HK-2 (cell line): ENCODE data around the gene USP22.

Experiments used
- DNase-seq: peaks from one replicate; pipeline ENCODE4 v3.0.0-alpha.2; 2018; ENCODE audit not compliant: unreplicated experiment

Gene USP22

DNA sequence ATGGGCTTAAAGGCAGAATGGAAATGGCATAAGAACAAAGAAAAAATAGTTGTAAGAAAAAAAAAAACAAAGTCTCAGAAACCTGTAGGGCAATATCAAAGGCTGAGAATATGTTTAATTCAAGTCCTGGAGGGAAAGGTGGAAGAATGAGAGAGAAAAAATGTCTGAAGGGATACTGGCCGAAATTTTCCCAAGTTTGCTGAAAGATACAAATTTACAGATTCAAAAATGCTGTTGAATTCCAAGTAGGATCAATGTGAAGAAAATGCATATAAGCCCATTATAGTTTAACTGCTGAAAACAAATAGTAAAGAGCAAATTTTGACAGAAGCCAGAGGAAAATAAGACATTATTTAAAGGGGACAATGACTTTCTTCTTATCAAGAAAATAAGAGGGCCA lies 6.6 kb upstream of the USP22 start:
- no peak for DNase-seq

DNA sequence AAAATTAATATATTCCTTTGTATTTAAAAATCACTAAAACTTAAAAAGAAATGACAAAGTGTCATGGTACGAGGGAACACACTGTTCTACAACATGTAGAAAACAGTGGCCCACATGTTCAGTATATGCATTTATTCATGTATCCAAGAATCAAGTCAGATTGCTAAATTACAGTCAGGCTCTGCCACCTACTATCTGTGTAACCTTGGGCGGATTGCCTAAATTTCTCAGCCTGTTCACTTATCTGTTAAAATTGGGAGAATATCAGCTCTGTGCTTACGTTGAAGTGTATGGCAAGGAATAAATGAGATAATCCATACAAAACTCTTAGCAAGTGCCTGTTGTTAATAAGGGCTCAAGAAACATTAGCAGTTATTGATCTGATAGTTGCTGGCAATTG lies 3.4 kb upstream of the USP22 start:
- no peak for DNase-seq

DNA sequence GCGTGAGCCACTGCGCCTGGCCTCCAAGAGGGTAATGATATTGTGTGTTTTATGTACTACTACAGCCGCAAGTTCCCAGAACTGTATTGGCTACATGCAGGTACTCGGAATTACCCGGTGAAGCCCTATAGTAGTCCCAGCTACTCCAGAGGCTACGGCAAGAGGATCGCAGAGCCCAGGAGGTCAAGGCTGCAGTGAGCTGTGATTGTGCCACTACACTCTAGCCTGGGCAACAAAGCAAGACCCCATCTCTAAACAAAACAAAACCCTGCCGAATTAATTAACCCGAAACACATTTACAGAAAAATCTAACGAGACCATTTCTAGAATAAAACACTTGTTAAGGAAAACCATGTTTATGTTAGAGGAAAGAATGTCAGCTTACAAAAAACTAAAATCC lies 2.2 kb upstream of the USP22 start:
- no peak for DNase-seq

DNA sequence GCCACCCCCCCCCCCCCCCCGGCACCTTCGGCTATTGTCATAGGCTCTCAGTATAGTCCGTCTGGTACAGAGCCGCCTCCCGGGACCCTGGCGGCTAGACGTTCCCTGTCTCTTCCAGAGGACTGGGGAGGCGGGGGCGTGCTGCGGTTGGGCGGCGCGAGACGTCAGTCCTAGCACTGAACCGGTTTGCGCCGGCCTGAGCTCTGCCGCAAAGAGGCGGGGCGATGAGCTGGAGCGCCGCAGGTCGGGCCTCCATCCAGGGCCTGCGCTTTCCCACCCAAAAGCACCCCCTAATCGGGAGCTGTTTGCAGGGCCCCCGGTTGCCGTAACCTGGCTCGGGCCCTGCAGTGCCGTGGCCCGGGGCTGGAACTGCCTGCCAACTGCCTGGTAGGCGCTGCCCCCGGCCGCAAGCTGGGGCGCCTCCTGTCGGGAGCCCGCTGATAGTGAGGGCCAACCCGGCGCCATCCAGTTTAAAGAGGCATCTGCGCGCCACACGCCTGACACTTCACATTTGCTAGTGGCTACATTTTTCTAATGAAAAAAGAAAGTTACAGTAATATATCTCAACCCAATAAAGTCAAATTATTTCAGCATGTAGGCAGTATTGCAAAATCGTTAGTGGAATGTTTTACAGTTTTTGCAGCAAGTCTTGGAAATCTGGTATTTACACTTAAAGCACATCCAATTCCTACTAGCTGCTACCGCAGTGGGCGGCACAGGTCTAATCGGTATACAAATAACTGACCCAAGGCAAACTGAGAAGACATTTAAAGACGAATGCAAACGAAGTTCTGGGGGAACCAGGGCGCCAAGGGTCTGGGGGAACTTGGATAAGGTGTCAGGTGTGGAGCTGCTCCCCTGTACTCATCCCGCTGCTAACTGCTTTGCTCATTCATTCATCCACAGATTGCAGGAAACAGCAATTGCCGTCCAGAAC lies 753 bp upstream of the USP22 start:
- peak; percentile 96 for DNase-seq

DNA sequence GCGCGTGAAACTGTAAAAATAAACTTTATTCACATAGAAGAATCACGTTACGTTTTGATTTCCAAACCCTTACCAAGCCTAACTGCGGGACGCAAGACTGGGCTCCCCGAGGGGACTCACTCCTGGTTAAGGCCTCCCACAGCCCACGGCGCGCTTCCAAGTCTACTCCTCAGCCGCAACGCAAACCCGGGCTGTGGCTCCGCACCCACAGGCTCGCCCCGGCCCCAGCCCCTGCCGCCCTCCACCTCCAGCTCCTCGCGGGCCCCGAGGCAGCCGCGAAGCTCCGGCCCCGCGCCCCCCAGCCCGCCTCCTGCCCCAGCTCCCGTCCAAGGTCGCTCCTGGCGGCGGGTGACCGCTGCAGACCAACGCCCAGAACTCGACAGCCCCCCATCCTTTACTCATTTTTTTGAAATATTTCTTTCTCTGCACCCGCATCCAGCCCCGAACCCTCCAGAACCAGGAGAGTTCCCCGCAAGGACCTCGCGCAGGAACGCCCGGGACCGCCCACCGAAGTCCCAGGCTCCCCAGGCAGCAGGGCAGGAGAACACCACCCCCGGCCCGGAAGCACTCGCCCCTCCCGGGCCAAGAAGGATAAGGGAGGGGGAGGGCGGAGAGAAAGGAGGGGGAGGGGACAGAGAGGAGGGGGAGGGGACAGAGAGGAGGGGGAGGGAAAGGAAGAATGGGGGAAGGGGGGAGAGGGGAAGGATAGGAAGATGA lies 912 bp downstream of the USP22 start:
- DNase-seq: peak; percentile 78

DNA sequence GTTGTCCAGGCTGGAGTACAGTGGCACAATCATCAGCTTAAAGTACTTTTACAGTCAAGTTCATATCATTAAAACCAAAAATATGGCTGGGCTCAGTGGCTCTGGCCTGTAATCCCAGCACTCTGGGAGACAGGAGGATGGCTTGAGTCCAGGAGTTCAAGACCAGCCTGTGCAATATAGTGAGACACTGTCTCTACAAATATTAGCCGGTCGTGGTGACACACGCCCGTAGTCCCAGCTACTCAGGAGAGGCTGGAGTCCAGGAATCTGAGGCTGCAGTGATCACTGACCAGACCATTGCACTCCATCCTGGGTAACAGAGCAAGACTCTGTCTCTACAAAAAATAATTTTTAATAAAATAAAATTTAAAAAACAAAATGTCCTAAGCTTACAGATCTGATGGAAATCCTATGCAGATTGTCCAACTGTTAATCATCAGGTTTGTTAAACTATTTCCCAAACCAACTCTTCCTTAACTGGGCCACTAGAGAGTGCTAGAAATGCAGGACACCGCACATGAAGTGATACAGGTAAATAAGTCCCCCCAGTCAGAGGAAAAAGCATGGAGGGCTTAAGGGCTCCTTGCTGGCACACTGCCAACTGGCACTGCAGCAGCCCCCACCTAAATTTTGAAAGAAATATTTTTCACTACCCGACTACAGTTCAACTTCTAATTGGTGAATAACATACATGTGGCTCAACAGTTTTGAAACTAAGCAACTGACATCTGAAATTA lies 2.8 kb downstream of the USP22 start:
- DNase-seq: peak; percentile 27

DNA sequence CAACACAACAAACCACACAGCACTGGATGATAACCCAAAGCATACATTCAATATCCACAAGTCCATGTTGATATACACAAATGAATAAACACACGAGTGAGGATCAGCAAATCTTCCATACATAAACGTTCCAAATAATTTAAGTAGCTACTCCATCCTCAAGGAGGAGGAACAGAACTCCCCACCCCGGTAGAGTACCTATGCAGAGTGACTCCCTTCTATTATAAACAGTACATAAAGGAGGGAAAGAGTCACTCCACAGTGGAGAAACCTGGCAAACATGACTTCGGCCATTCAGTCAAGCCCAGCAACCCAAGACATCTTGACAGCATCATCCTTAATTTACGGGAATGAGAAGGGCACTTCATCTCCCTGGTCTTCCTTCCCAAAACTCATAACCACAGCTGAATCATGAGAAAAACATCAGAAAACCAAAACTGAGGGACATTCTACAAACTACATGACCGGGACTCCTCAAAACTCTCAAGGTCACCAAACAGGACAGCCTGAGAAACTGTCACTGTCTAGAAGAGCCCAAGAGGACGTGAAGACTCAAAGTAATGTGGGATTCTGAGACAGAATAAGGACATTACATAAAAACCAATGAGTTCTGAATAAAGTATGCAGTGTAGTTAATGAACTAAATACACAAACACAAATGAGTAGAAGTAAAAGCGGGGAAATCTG lies 5.6 kb downstream of the USP22 start:
- DNase-seq: no peak

DNA sequence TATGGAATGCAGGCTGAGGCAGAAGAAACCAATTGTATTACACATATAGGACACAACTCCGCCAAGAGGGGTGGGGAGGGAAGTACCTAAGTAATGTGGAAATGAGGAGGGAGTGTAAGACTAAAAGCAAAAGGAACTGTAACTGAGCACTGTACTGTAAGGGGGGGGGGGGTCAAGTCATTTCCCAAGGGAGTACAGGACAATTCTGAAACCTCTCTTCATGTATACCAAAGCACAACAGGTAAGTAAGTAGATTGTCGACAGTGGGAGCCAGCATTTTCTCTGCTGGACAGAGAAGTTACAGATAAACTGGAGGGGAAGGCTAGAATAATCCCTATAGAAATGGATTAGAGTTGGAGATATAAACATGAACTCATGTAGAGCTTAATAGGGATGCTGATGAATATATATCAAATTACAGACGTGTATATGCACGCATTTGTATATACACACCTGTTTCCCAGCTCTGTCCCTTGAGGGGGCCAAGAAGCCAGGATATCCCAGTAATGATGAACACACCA lies 6.4 kb downstream of the USP22 start:
- DNase-seq: no peak

DNA sequence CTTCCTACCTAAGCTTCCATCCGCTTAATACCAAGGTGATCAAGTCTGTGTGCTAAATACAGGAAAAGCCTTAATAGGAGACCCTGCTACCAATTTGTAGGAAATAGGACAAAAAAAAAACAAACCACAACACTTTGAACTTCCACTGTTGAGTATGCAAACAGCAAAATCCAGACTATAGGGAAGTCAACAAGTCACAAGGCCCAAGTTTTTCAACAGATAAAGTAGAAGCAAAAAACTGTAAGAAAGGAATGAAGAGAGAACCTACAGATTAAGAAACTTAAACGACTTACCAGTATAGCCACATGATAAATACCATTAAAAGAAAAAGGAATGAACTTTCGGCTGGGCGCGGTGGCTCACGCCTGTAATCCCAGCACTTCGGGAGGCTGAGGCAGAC lies 7.4 kb downstream of the USP22 start:
- no peak for DNase-seq

DNA sequence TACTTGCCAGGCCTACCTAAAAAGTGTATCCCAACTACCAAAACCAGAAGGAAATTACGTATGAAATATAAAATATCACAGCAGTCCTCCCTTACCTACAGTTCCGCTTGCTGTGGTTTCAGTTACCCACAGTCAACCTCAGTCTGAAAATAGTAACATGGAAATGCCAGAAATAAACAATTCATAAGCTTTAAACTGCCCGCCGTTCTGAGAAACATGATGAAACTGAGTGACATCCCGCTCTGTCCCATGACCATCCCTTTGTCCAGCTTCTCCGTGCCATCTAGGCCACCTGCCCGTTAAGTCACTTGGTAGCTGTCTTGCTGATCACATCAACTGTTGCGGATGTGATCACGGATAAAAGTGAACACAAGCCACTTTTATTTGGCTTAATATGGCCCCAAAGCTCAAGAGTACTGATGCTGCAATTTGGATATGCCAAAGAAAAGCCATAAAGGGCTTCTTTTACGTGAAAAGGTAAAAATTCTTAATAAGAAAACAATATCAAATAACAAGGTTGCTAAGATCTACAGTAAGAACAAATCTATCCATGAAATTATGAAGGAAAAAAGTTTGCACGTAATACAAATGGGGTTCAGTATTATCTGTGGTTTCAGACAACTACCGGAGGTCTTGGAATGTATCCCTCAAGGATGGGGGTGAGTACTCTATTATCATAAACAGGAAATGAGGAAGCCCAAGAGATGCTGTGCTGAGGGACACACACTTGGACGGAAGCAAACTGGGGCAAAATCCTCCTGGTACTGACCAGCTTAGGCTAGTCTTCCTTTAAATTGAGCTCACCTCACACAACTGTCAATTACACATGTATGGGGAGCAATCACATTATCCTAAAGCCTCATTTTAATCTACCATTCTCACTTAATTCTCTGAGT lies 8.2 kb downstream of the USP22 start:
- no peak for DNase-seq

DNA sequence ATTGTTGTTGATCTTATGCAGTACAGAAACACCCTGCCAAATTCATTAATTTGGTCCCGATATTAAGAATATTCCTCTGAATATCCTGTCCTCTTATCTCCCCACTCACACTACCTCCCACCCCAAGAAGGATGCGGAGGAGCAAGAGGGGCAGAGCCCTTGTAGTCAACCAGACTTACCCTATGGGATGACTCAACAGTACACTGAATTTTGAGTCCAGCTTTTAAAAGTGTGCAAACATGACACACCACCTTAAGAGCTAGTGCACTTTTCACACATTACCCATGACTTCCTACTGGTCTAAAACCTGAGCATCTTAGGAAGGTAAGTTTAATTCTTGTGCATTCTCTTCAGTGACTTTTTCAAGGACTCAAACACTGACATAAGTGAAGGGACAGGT lies 9.5 kb downstream of the USP22 start:
- DNase-seq: no peak

DNA sequence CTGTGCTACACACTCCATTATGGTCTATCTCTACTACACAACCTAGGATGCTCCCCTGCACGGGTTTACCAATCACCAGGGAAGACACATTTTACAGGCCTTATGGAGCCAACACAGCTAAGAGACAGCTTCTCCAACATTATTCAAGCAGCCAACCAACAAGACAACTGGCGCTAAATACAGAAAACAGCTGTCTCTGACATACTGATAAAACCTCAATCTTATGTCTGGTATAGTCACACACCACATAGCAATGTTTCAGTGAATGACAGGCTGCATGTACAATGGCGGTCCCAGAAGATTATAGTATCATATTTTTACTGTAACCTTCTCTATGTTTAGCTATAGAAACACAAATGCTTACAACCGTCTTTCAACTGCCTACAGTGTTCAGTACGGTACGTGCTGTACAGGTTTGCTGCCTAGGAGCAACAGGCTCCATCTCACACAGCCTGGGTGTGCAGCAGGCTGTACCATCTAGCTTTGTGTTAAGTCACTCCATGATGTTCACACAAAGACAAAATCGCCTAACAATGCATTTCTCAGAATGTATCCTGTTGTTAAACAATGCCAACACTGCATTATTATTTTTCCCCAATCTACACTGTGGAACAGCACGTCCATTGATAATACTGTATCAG lies 10.9 kb downstream of the USP22 start:
- DNase-seq: no peak

DNA sequence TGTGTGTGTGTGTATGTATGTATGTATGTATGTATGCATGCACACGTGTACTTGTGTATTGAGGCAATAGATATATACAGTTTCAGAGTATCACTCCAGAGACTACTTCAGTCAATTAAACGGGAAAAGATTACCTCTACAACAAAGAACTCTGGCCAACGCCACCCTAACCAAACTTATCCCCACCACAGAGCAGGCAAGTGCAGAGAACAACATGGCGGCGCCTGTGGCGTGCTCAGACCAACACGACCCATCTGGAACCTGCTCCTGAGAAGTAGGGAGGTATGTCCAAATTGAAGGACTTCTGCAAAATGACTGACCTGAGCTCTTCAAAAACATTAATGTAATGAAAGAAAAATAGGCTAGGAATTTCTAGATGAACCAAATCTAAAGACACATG lies 12.4 kb downstream of the USP22 start:
- DNase-seq: no peak

DNA sequence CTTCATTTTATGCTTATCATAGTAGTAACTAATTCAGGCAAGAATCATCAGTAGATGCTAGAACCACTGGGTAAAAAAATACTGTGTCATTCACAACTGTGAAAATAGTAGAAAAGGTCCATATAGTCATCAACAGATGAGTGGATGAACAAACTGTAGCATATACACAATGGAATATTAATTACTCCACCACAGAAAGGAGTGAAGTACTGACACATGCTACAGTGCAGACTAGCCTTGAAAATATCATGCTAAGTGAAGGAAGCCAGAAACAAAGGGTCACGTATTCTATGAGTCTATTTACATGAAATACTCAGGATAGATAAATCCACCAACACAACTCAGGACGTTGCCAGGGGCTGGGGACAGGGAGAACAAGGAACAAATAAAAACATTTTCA lies 13.3 kb downstream of the USP22 start:
- DNase-seq: no peak

DNA sequence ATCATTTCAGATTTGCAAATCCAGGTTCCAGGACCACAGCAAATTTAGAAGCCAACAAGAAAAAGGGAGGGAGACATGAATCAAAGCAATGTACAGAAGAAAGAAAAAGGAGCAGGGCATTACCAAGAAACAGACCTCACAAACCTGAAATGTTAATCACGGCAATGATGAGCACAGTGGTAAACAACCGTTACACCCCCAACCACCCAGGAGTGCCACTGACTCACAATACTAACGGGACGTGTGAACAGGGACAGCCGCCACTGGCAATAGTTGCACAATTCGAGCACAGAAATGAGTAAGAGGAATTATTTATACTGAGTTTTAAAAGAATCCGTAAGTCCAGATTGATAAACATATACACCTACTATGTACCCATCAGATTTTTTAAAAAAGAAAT lies 13.8 kb downstream of the USP22 start:
- DNase-seq: no peak

DNA sequence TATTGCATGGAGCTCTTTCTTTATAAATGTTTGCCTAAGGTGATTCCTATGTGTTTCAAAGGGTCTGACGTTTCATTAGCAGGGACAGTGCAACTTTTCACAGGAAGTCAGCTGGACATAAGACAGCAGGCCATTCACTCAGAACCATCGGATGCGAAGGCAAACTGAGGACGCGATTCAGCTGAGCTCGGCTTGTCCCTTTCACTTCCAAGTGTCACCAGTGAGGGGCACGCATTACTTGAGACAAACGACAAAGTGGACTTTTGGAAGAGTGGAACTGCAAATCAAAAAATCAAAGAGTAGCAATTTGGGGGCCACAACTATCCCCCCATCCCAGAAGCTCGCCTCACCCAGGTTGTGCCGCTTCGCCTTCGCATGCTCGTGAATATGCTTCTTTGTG lies 14.6 kb downstream of the USP22 start:
- DNase-seq: no peak

DNA sequence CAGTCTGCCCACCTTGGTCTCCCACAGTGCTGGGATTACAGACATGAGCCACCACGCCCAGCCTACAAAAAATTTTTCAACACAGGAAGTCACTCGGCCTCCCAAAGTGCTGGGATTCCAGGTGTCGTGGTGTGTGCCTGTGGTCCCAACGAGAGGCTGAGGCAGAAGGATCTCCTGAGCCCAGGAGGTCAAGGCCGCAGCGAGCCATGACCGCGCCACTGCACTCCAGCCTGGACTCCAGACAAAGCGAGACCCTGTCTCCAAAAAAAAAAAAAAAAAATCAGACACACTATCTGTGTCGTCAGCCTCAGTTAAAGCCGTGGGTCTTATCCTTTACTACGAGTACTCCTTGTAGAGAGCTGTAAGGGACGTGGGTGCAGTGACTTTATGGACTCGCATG lies 15.8 kb downstream of the USP22 start:
- DNase-seq: no peak

DNA sequence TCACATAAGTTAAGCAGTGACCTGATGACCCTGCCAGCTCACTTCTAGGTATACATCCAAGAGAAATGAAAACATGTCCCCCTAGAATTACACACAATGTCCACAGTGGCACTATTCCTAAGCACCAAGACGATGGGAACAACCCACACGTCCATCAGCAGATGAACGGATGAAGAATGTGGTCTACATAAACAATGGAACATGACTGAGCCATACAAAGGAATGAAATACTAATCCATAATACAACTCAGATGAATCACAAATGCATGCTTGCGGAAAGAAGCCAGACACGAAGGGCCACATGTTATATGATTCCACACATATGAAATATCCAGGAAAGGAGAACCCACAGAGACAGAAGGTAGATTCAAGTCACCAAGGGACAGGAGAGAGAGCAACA lies 17.4 kb downstream of the USP22 start:
- DNase-seq: no peak

DNA sequence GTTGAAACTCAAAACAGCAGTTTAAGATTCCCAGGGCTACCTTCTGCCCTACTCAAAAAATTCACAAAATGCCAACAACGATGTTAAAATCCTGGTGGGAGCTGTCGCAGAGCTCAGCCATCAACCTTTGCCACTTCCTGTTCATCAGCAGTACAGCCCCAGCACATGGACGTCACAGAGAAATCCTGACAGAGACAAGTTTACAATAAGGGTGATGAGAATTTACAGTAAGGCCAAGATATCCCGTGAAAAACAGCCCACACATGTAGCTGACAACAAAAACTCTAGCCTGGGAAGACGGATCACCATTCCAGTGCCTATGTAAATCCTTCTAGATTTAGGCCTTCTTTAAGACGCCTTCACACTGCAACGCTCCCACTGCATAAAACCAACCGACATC lies 18.8 kb downstream of the USP22 start:
- no peak for DNase-seq

DNA sequence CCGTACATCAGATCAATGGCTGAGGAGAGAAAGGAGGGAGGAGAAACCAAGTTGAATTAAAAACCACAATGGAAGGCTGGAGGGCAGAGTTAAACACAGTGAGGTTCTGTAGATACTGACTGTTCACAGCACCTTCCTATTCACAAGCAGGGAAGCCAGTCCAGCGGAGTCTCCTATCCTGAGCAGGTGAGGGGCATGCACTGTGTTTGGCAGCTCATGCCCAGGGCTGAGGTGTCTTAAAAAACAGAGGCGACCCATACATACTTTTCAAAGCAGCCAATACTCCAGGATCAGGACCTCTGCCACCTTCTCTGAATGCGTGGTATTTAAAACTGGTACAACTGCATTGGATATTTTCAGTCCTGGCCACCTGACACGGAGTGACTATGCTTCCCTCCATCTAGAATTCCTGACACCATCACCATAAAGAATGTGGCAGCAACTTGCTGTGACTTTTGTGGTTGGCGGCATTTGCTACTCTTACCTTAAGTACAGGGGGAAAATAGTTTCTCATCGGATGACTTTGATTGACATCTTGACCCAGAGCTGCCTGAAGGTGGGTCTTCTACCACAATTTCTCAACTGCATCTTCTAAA lies 21.5 kb downstream of the USP22 start:
- DNase-seq: no peak
